ENCODE results near the gene RBMS3. TPM values are rescaled to one million over a fixed set of nuclear protein-coding genes. Genes with fewer than 3 reads are reported as not detected.

Gene RBMS3
- total RNA-seq, 2 donors from 2014 or later, result 31.7 to 45.1 TPM

- no peak for DNase-seq (ENCODE audit: low spot score)
- no peaks in the 10 kb centered on the region for H3K27me3 ChIP-seq (replicated peaks; ENCODE audit: insufficient read depth)
- no peaks in the 10 kb centered on the region for H3K9me3 ChIP-seq
- no peak for TF ChIP-seq POLR2AphosphoS5 (IDR thresholded peaks at IDR 0.05)
- TF ChIP-seq POLR2A (IDR thresholded peaks at IDR 0.05), result no peak
- TF ChIP-seq, protein P1, sequence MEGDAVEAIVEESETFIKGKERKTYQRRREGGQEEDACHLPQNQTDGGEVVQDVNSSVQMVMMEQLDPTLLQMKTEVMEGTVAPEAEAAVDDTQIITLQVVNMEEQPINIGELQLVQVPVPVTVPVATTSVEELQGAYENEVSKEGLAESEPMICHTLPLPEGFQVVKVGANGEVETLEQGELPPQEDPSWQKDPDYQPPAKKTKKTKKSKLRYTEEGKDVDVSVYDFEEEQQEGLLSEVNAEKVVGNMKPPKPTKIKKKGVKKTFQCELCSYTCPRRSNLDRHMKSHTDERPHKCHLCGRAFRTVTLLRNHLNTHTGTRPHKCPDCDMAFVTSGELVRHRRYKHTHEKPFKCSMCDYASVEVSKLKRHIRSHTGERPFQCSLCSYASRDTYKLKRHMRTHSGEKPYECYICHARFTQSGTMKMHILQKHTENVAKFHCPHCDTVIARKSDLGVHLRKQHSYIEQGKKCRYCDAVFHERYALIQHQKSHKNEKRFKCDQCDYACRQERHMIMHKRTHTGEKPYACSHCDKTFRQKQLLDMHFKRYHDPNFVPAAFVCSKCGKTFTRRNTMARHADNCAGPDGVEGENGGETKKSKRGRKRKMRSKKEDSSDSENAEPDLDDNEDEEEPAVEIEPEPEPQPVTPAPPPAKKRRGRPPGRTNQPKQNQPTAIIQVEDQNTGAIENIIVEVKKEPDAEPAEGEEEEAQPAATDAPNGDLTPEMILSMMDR (IDR thresholded peaks at IDR 0.05), result no peak
- H3K27ac ChIP-seq, result no peak overlapping the region
- H3K36me3 ChIP-seq, result no peaks in the 10 kb centered on the region
- 78% methylated on average over 4 of the region's 4 CpGs for WGBS
- no peak overlapping the region for H3K4me3 ChIP-seq
- intact Hi-C loops (cut with DNase I), result no loop called here
- H3K4me1 ChIP-seq (replicated peaks), result no peaks in the 10 kb centered on the region
Measured at GRCh38 chr3:29291260-29291981, 10.6 kb downstream of the RBMS3 start.

- TF ChIP-seq POLR2A (IDR thresholded peaks at IDR 0.05), result no peak
- TF ChIP-seq, protein P1 (IDR thresholded peaks at IDR 0.05), result no peak
- TF ChIP-seq POLR2AphosphoS5 (IDR thresholded peaks at IDR 0.05), result no peak
- intact Hi-C loops (cut with DNase I), result no loop called here
- Histone ChIP-seq H3K27ac (no peak overlapping the region), H3K4me1 (replicated peaks) (no peaks in the 10 kb centered on the region), H3K27me3 (replicated peaks; ENCODE audit: insufficient read depth) (no peaks in the 10 kb centered on the region), H3K36me3 (no peaks in the 10 kb centered on the region), H3K9me3 (no peaks in the 10 kb centered on the region), H3K4me3 (no peak overlapping the region)
- no peak for DNase-seq (ENCODE audit: low spot score)
- WGBS, result 92% methylated on average over 3 of the region's 3 CpGs
Measured at GRCh38 chr3:29291982-29292363, 11.1 kb downstream of the RBMS3 start.

DNA sequence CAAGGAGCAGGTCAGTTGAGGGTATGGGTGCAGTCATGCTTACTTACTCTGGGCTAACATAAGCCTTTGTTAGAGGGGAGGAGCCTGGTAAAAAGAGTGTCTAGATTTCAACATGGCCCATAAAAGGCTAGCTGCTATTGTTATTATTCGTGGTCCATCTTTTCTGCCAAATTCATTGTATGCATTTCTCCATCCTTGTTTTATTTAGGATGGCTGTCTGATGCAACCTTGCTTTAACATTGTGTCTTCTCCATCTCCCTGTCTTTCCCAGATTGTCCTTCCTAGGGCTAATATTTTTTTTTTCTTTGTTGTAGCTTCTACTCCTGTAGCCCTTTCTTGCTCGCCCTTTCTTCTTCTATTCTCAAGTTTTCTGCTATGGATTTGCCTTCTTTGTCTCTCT, 12.6 kb downstream of the RBMS3 start:
- no peak for TF ChIP-seq POLR2A (IDR thresholded peaks at IDR 0.05)
- TF ChIP-seq, protein P1 (IDR thresholded peaks at IDR 0.05), result no peak
- no peak for TF ChIP-seq POLR2AphosphoS5 (IDR thresholded peaks at IDR 0.05)
- Histone ChIP-seq H3K36me3 (no peaks in the 10 kb centered on the region), H3K27me3 (replicated peaks; ENCODE audit: insufficient read depth) (no peaks in the 10 kb centered on the region), H3K4me1 (replicated peaks) (no peaks in the 10 kb centered on the region), H3K27ac (no peak overlapping the region), H3K9me3 (no peaks in the 10 kb centered on the region), H3K4me3 (no peak overlapping the region)
- DNase-seq (ENCODE audit: low spot score), result no peak
- intact Hi-C loops (cut with DNase I), result no loop called here
- 35% methylated on average over 2 of the region's 2 CpGs for WGBS

DNA sequence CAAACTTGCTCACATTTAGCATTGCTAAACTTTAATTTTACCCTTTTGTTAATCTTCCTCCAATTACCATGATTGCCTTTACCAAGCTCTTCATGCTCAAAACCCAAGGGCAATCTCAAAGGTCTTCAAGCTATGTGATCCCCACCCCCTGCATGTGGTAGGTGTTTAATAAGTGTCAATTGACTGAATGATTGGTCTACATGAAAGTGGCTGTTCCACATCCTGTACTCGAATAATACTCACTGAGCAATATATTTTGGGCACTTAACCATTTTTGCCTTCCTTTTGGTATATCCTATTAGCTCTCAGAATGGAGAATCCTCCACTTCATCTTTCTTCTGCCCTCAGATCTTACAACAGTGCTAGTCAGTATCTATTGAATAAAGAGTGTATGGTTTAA, 17.1 kb downstream of the RBMS3 start:
- TF ChIP-seq POLR2A (IDR thresholded peaks at IDR 0.05) (no peak), POLR2AphosphoS5 (IDR thresholded peaks at IDR 0.05) (no peak)
- TF ChIP-seq, protein P1 (IDR thresholded peaks at IDR 0.05), result no peak
- WGBS, result 79% methylated on average over 1 of the region's 1 CpG
- H3K9me3 ChIP-seq, result no peaks in the 10 kb centered on the region
- H3K36me3 ChIP-seq, result no peaks in the 10 kb centered on the region
- H3K4me3 ChIP-seq, result no peak overlapping the region
- no peaks in the 10 kb centered on the region for H3K4me1 ChIP-seq (replicated peaks)
- H3K27ac ChIP-seq, result no peak overlapping the region
- intact Hi-C loops (cut with DNase I), result no loop called here
- DNase-seq (ENCODE audit: low spot score), result no peak
- no peaks in the 10 kb centered on the region for H3K27me3 ChIP-seq (replicated peaks; ENCODE audit: insufficient read depth)

- intact Hi-C loops (cut with DNase I), result no loop called here
- Histone ChIP-seq H3K36me3 (no peaks in the 10 kb centered on the region), H3K9me3 (no peaks in the 10 kb centered on the region), H3K27me3 (replicated peaks; ENCODE audit: insufficient read depth) (no peaks in the 10 kb centered on the region), H3K4me1 (replicated peaks) (no peaks in the 10 kb centered on the region), H3K4me3 (no peak overlapping the region), H3K27ac (no peak overlapping the region)
- TF ChIP-seq POLR2A (IDR thresholded peaks at IDR 0.05) (no peak), POLR2AphosphoS5 (IDR thresholded peaks at IDR 0.05) (no peak)
- DNase-seq (ENCODE audit: low spot score), result no peak
- 69% methylated on average over 7 of the region's 7 CpGs for WGBS
Measured at GRCh38 chr3:29301332-29302019, 20.6 kb downstream of the RBMS3 start.
